Head of caudate nucleus (tissue), 42 donors: ENCODE results near the gene ZNF148.

Experiments used
- DNase-seq, 42 donors: peaks; one replicate each; pipeline versions ENCODE4 v3.0.0 to v3.0.0-alpha.2; 2020 to 2021; ENCODE audit warnings: mixed read lengths in 7 of 42
- intact Hi-C: fragments of 100-400 bp; cut with DNase I; formaldehyde crosslinking; loops from one replicate; pipeline ENCODE4 v1.15.0; 2022

ZNF148 gene

DNA sequence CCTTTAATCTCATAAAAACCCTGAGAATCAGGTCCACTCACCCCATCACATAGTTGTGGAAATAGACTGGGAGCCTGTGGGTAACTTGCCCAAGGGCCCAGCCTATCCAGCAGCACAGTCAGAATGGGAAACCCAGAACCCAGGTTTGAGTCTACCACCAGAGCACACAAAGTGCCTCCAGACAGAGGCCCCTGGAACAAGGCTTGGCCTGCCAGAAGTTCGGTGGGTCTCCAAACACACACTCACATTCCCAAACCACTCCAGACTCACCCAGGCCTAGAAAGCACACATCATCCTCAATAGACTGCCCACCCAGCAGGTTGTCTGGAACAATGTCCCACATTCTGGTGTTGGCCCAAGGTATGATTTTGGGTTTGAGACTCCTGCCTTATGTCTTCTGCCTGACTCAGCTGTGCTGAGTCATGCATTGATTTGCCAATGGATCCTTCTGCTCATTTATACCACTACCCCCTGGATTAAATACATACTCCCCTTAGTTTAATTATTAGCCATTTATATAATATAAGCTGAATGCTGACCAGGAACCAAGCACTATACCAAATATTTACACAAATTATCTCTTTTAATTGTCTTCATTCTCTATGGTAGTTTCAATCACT lies 167.1 kb downstream of the ZNF148 start:
- no peak for DNase-seq
- intact Hi-C loops = no loop called here

DNA sequence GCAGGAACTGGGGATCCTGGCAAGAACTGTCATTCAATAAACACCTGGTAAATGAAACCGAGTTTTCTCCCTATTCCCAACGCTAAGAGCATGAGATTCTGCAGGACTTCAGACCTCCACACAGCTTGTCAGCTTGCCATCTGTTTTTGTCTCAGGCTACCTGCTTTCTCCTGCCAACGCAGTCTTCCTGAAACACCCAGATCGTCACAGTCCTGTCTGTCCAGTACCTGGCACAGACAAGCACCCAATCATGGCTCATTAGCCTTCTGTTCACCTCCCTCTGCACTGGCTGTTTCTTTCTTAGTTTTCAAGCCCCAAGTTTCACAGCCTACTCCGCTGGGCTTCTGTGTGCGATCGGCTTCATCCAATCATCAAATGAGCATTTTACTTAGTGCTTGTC lies 167.6 kb downstream of the ZNF148 start:
- DNase-seq = no peak
- intact Hi-C loops = no loop called here

DNA sequence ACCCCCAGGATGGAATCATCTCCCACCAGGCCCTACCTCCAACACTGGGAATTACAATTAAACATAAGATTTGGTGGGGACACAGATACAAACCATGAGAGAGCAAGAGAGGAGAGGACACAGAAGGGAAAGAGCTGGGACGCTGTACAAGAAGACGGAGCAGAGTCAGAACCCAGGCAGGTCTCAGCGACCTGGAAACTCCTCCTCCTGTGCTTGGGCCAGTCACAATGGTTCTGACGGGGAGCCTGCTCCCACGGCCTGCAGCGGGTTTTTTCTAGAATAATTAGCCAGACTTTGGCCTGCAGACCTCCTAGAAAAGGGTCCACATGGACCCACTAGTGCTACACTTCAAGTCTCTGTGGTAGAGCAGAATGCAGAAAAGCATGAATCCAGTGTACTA lies 168.2 kb downstream of the ZNF148 start:
- intact Hi-C loops = no loop called here
- no peak for DNase-seq

DNA sequence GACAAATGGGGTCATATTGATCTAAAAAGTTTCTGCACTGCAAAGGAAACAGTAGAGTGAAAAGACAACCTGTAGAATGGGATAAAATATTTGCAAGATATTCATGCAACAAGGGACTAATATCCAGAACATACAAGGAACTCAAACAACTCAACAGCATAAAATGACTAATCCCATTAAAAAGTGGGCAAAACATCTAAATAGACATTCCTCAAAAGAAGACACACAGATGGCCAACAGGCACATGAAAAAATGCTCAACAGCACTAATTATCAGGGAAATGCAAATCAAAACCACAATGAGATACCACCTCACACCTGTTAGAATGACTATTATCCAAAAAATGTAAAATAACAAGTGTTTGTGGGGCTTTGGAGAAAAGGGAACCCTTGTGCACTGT lies 171.4 kb downstream of the ZNF148 start:
- intact Hi-C loops = no loop called here
- no peak for DNase-seq

DNA sequence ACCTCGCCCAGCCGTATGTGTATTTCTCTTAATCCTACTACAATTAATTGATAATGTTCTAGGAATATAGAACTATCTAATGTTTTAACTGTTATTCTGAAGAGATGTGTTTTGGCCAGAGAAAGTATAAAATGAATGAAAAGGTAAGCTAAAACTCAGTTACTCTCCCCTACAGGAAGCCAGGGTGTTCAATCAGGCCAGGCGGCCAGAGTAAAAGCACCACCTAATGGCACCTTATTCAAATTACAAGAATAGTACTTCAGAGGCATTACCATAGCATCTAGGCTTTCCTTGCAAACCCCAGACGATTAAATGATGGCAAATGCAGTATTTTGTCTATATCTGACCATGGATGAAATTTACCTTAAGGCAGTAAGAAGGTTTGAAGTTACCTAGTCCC lies 172.9 kb downstream of the ZNF148 start:
- intact Hi-C loops = no loop called here
- DNase-seq = no peak

DNA sequence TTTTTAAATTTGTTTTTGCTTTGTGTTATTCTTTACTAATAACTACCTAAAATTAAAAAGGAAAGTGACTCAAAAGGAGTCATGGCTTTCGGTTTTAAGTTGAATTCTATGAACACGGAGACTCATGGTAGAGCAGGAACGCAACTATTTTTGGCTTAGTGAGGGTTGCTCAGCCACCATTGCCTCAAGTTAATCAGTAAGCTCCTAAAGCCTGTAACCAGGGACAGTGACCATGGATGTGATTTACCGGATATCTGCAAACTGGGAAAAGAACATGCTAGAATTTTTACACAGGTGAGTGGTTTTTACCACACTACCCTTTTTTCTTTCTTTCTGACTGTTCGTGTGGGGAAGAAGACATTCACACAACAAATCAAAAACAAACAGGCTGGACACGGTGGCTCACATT lies 174.4 kb downstream of the ZNF148 start:
- DNase-seq = no peak
- intact Hi-C loops = no loop called here

DNA sequence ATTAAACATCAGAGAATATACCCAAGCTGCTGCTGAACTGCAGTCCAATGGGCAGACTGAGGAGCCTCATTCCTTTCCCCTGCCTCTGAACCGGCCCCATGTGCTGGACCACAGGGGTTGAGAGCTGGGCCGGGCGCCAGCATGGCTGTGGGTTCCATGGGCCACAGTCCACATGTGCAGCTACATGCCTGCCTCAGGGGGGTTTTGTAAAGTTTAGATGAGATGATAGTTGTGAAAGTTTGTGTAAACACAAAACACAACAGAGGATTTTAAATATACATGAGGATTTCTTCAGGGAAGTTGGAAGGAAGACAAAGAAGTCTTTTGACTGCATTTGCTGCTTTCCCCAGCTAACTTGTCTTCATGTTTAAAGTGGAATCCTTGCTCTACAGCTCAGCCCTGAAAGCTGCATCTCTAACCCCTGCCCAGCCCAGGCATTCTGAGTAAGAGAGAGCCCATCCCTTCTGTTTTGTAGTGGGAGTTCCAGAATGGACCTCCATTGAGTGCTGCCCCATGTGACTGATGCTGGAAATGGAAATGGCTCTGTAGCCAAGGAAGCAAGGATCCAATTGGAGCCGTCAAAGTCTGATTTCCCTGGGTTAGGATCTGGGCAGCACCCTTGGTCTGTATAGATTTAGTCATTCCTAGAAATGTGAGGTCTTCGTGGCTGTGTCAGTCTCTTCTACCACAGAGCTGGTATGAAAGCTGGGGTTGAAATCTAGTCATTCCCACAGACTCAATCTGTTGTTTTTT lies 180.1 kb downstream of the ZNF148 start:
- no peak for DNase-seq
- intact Hi-C loops = no loop called here

DNA sequence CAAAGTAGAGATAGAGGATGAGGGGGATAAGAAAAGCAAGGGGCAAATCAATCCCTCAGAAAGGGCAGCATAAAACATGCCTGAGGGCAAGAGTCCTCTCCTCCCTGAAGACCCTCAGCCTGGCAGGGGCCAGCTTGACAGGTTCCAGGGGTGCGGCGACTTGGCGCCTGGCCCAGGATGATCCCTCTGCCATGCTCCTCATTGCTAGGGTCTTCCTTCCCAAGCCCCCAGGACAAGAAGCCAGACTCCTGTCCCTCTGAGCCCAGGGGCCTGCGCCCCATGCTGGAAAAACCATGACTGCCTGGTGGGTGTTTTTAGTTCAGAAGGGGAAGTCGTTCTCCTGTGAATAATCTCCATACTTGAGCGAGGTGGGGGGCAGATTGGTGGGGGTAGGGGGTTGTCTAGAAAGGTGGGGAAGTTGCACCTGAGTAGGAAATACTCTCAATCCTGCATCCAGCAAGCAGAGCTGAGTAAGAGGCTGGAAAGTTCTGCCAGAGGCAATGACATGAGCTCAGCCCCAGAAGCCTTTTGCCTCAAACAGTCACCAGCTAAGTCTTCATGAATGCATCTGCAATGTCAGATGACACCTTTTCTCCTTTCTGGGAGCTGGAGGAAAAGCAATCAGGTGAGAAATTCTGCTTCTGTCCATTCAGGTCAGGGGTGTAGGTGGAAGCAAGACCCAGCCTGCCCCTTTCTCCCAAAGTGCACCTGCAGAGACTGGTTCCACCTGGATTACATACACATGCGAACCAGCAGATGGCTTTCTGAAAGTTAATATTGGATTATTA lies 180.9 kb downstream of the ZNF148 start:
- intact Hi-C loops = no loop called here
- no peak for DNase-seq

DNA sequence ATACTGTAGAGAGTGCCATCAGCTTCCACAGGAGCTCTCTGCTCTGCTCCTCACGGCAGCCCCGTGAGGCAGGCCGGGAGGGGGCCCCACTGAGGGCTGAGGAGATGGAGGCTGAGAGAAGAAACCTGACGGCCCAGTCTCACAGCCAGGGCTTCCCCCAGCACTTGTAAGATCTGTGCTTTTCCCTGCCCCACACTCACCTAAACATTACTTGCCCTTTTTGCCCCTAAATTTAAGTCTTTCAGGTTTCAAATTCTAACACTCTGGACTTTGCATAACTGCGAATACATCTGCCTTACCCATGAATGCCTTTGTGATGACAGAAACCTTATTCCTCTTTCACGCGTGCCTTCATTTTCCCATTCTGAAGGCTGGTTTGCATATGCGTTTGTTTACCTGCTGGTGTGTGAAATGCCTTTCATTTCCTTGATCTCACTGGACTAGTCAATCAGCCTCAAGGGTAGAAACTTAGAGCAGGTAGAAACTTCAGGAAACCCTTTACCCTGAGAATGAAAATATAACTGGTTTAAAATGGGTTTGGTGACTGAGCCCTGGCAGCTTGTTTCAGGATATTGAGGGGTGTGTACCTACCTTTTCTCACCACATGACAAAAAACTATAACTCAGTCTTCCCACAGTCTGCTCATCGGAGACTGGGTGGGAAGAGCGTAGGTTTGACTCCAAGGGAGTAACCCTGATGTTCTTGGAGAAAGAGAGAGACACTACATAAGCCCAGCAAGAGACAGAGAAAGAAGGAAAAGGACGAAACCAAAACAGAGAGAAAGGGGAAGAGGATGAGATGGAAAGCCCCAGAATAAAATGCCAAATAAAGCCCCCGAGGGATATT lies 182.7 kb downstream of the ZNF148 start:
- peak in 22 of 42 donors; percentile 5 to 76 (median 36) for DNase-seq
- intact Hi-C loops = no loop called here

DNA sequence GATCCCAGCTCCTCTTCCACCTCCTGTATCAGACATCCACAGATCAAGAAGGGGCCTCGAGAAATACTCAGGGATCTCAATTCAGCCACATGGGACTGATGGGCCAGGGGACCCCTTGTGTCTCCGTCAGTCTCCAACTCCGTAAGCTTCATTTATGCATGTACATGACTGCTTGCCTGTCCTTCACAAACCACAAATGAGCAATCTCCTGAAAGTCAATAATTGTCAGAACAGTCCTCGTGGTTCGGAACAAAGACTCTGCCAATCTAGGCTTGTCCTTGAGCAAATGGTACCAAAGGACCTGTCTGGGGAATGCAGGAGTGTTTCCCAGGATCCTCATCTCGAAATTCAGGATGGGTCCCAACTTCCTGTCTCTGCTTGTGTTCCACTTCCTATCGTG lies 183.4 kb downstream of the ZNF148 start:
- no peak for DNase-seq
- intact Hi-C loops = no loop called here

DNA sequence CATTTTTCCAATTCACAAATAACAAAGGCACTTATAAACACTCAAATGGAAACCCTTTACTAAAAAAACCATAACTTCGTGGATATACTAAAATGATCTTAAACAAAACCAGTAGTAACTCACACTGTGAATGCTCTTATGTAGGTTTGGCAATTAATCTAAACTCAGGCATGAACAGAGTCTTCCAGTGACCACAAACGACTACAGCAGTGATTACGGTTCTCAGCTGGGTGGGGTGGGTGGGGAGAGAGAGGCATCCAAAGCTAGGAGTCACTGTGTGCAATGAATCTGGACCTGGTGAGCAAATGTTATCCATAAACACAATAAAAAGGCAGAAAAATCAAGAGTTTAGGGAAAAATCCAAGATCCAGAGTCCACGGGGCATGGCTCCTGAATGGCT lies 183.9 kb downstream of the ZNF148 start:
- intact Hi-C loops = no loop called here
- no peak for DNase-seq

DNA sequence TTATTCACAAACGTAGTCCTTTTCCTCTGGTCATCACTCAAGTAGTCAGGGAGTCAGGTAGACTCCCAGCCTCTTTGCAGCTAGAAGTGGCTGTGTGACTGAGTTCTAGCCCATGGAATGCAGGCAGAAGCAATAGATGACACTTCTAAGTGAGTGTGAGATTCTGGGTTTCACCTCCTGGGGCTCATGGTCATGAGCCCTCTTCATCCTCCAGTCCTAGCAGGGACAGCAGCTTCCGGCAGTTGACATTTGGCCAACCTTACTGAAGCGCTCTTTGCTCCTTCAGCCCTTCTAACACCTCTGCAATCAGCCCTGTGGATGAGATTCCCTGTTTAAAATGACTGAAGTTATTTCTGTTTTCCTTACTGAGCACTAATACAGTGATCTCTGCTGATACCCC lies 184.3 kb downstream of the ZNF148 start:
- no peak for DNase-seq
- intact Hi-C loops = no loop called here

DNA sequence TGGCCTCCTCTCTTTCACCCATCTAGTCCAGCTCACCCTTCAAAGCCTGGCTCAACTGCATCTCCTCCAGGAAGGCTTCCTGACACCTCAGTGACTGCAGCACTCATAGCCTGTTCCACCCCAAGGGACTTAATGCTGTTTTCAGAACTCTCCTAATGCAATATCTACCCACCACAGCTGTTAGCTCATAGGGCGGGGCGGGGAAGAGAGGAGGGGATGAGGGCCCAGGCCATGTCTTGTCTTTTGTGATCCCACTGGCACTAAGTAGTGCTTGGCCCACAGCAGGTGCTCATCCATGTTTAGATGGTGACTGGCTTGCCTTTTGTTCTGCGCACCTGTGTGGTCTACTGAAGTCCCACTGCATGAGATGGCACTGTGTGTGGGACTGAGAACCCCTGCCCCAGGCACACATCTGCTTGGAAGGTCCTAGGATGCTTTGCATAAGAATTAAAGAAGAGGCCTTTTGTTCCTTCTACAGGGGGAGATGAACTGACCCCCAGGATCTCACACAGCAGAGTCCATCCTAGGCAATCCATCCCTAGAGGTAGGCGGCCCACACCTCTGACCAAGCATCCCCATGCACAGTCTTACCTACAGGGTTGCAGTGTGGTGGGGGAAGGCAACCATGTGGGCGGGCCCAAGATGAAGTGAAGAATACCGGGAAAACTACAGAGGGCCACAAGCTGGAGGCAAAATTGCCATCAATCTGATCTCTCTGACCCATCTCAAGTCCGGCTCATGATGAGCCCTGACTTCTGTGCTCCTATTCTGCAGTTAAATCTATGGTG lies 185.6 kb downstream of the ZNF148 start:
- intact Hi-C loops = loop anchor here (10.0 kb wide), 1 partner anchor 45 kb away; no protein-coding TSS in a partner anchor
- DNase-seq = no peak

DNA sequence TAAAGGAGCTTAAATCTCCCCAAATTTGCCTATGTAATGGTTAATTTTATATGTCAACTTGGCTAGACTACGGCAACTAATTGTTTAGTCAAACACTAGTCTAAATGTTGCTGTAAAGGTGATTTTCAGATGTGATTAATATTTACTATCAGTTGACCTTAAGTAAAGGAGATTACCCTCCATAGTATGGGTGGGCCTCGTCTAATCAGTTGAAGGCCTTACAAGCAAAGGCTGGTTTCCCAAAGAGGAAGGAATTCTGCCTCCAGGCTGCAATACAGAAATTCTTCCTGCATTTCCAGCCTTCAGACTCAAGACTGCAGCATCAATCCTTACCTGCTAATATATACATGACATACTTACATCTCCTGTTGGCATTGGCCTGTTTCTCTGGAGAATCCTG lies 186.2 kb downstream of the ZNF148 start:
- intact Hi-C loops = loop anchor here (10.0 kb wide), 1 partner anchor 46 kb away; no protein-coding TSS in a partner anchor
- no peak for DNase-seq

DNA sequence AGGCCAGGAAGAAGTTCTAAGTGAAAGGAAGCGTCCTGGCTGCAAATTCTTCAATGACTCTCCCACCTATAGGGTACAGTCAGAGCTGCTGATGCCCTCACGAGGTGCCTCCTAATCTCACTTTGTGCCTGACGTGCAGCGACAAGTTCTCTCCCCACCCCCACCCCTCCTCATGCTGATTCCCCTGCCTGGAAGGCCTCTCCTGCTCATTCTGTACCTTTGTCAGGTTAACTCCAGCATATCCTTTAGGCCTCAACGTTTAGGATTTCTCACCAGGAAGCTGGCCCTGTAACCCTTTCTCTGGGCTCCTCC lies 187.6 kb downstream of the ZNF148 start:
- intact Hi-C loops = loop anchor here (10.0 kb wide), 1 partner anchor 47 kb away; no protein-coding TSS in a partner anchor
- DNase-seq = no peak

DNA sequence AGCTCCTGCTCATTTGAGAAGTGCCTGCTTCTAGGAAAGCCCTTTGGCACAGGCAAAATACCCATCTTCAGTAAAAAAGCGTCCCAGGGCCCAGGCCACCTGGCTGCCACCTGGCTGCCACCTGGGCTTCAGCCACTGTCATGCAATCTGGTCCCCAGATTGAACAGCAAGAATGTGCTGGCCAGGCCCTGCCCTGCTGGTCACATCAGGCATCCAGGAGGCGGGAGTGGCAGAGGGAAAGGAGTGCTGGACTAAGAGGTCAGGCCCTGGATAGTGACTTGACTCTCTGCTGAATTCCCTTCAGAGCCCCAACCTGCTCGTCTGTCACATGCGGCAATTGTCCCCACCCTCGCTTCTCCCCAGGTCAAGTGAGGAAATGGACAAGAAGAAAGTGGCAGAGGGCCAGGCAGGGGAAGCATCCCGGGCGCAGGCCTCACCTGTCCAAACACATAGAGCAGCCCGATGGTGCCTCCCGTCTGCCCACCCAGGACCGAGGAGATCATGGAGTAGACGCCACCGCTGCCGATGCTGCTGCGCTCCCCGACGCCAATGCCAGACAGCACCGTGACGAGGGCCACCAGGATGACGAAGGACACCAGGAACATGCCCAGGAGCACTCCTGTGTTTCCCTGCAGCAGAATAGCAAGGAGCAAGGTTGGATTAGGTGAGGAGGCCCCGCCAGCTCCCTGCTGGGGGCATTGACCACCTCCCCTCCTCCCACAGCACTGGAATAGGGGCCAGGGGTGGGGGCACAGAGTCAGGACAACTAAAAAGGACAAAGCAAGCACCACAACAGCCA lies 188.1 kb downstream of the ZNF148 start:
- intact Hi-C loops = loop anchor here (10.0 kb wide), 1 partner anchor 48 kb away; no protein-coding TSS in a partner anchor
- DNase-seq = no peak

DNA sequence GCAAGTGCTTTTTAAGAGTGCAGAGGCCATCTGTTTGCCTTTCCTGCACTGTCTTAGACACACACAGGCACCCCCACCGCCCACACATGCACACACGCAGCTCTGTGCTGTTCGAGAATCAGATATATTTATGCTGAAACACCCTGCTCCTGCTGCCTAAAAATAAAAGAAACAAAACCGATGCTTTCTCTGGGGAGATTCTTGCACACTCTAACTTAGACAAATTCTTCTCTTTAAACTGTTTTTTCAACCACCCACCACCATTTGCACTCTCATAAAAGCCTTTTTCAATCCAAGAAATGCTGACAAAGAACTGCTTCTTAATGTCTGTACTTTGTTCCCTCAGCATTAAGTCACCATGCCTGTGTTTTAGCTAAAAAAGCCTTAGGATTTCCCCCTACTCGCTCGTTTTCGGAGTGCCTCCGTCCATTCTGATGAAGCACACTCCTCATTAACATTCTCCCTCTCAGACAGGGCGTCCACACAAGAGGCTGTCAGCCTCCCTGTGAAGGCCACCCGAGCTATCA lies 188.8 kb downstream of the ZNF148 start:
- peak in 41 of 42 donors; percentile 19 to 87 (median 60) for DNase-seq
- intact Hi-C loops = loop anchor here (10.0 kb wide), 1 partner anchor 48 kb away; no protein-coding TSS in a partner anchor
